IMR-90 (cell line): ENCODE data around the gene HS2ST1. TPM values are rescaled to one million over a fixed set of nuclear protein-coding genes. Genes with fewer than 3 reads are reported as not detected.
A peak's percentile ranks its signal among the peaks of the same experiment; 100 is the strongest.

Source experiments
- ATAC-seq: fragments of 200-7000 bp; cut with Tn5 transposase; 2 replicates; pipeline ENCODE4 v1.9.1; 2020; ENCODE audit warnings: low read depth, mild to moderate bottlenecking, moderate library complexity
- BruUV-seq: library from RNA; stranded (reverse); fragments of 400-500 nt; replicated peaks from 2 replicates; lab custom pipeline; 2021; lab: Mats Ljungman, UMichigan
- CTCF ChIA-PET: fragments of 300-600 bp; formaldehyde crosslinking; extraction: SDS; loops from one replicate; lab custom pipeline; 2021; ENCODE audit warnings: antibody characterized with exemption; lab: Yijun Ruan, JAX
- POLR2A ChIA-PET: fragments of 300-600 bp; sonication (Branson Sonifier 250); formaldehyde crosslinking; loops from one replicate; lab custom pipeline; 2022; ENCODE audit warnings: antibody characterized with exemption; ENCODE audit not compliant: unreplicated experiment; lab: Charles Lee
- DNase-seq: peaks from one replicate; pipeline ENCODE4 v3.0.0; 2013
- H2AFZ ChIP-seq: replicated peaks from 2 replicates; pipeline ENCODE3; 2013; ENCODE audit warnings: low read length, mild to moderate bottlenecking; ENCODE audit not compliant: poor library complexity
- H2AK5ac ChIP-seq: 2 replicates; pipeline ENCODE4 v1.6.1; 2013; ENCODE audit warnings: low read depth, low read length, inconsistent platforms
- H2AK9ac ChIP-seq: replicated peaks from 2 replicates; pipeline ENCODE3; 2013; ENCODE audit warnings: mild to moderate bottlenecking, low read depth, low read length, moderate library complexity; ENCODE audit not compliant: poor library complexity
- H2BK120ac ChIP-seq: 2 replicates; pipeline ENCODE4 v1.6.1; 2013; ENCODE audit warnings: low read depth, low read length, inconsistent platforms
- H2BK15ac ChIP-seq: 3 replicates; pipeline ENCODE4 v1.6.1; 2013; ENCODE audit warnings: low read depth, low read length, inconsistent platforms
- H2BK20ac ChIP-seq: 2 replicates; pipeline ENCODE4 v1.6.1; 2013; ENCODE audit warnings: low read depth, mild to moderate bottlenecking, inconsistent platforms, low read length, moderate library complexity
- H2BK5ac ChIP-seq: 2 replicates; pipeline ENCODE4 v1.6.1; 2013; ENCODE audit warnings: mild to moderate bottlenecking, low read depth, low read length, inconsistent platforms; ENCODE audit not compliant: poor library complexity, severe bottlenecking
- H3K14ac ChIP-seq: replicated peaks from 2 replicates; pipeline ENCODE4 v1.6.1; 2013; ENCODE audit warnings: low read depth, low read length, inconsistent platforms
- H3K18ac ChIP-seq: 2 replicates; pipeline ENCODE4 v1.6.1; 2013; ENCODE audit warnings: low read depth, low read length, control low read depth
- H3K23ac ChIP-seq: 2 replicates; pipeline ENCODE4 v1.6.1; 2013; ENCODE audit warnings: low read depth, low read length, inconsistent platforms
- H3K27ac ChIP-seq: 2 replicates; pipeline ENCODE4 v1.5.1; 2013; ENCODE audit warnings: mild to moderate bottlenecking, control low read depth, low read length; ENCODE audit not compliant: insufficient read depth
- H3K27me3 ChIP-seq: 2 replicates; pipeline ENCODE4 v1.6.1; 2013; ENCODE audit warnings: low read length; ENCODE audit not compliant: control insufficient read depth, insufficient read depth
- H3K36me3 ChIP-seq: 2 replicates; pipeline ENCODE4 v1.6.1; 2013; ENCODE audit warnings: low read length, mixed read lengths; ENCODE audit not compliant: control insufficient read depth, insufficient read depth
- H3K4ac ChIP-seq: 2 replicates; pipeline ENCODE4 v1.6.1; 2013; ENCODE audit warnings: low read depth, low read length, inconsistent platforms
- H3K4me1 ChIP-seq: 2 replicates; pipeline ENCODE4 v1.6.1; 2013; ENCODE audit warnings: low read length, mixed read lengths; ENCODE audit not compliant: control insufficient read depth, insufficient read depth
- H3K4me2 ChIP-seq: 2 replicates; pipeline ENCODE4 v1.6.1; 2013; ENCODE audit warnings: low read depth, mild to moderate bottlenecking, control low read depth, low read length, moderate library complexity
- H3K4me3 ChIP-seq: 2 replicates; pipeline ENCODE4 v1.5.1; 2013; ENCODE audit warnings: low read depth, mild to moderate bottlenecking, control low read depth, low read length, moderate library complexity; ENCODE audit not compliant: insufficient read depth
- H3K56ac ChIP-seq: 2 replicates; pipeline ENCODE4 v1.6.1; 2013; ENCODE audit warnings: low read length, inconsistent platforms; ENCODE audit not compliant: insufficient read depth; ENCODE audit errors: extremely low read depth
- H3K79me1 ChIP-seq, 2 experiments: 2 replicates each; pipeline ENCODE4 v1.6.1; 2013; ENCODE audit warnings: low read length in 2 of 2, inconsistent platforms in 1 of 2, low read depth in 1 of 2
- H3K9ac ChIP-seq: 2 replicates; pipeline ENCODE4 v1.6.1; 2013; ENCODE audit warnings: low read depth, low read length, control low read depth
- H3K9me1 ChIP-seq: 2 replicates; pipeline ENCODE4 v1.6.1; 2013; ENCODE audit warnings: low read length, inconsistent platforms; ENCODE audit not compliant: insufficient read depth
- H3K9me3 ChIP-seq: 2 replicates; pipeline ENCODE4 v1.6.1; 2013; ENCODE audit warnings: low read length; ENCODE audit not compliant: control insufficient read depth, insufficient read depth
- H4K20me1 ChIP-seq: 2 replicates; pipeline ENCODE4 v1.6.1; 2013; ENCODE audit warnings: low read length, inconsistent platforms; ENCODE audit not compliant: insufficient read depth
- H4K5ac ChIP-seq: 2 replicates; pipeline ENCODE4 v1.6.1; 2013; ENCODE audit warnings: mild to moderate bottlenecking, low read depth, low read length, control low read depth
- H4K8ac ChIP-seq, 2 experiments: 2 replicates each; pipeline ENCODE4 v1.6.1; 2013; ENCODE audit warnings: low read depth in 2 of 2, low read length in 2 of 2, control low read depth in 1 of 2, inconsistent platforms in 1 of 2
- H4K91ac ChIP-seq: 2 replicates; pipeline ENCODE4 v1.6.1; 2013; ENCODE audit warnings: low read depth, low read length, inconsistent platforms; ENCODE audit not compliant: insufficient read depth
- CEBPB ChIP-seq: IDR thresholded peaks from 2 replicates; pipeline ENCODE4 v1.6.1; 2012; ENCODE audit warnings: low read depth, low read length, improper control_type of control experiment
- RAD21 ChIP-seq: IDR thresholded peaks from 2 replicates; pipeline ENCODE4 v1.6.1; 2012; ENCODE audit warnings: low read length, improper control_type of control experiment
- SMC3 ChIP-seq: fragments of 150-350 bp; IDR thresholded peaks from 2 replicates; pipeline ENCODE4 v1.6.1; 2016; ENCODE audit warnings: low read depth, mild to moderate bottlenecking, antibody characterized with exemption, low read length, moderate library complexity
- WGBS, 2 experiments: methylation state at CpG; one replicate each; pipeline versions ENCODE4 v1.1.5 to v1.1.7; 2013; ENCODE audit warnings: missing lambda C conversion rate in 2 of 2; ENCODE audit not compliant: insufficient read length in 1 of 2; ENCODE audit errors: extremely low coverage in 2 of 2; 5-methylcytosine and 5-hydroxymethylcytosine counted together
- dilution Hi-C: fragments of 300-500 bp; cut with HindIII; formaldehyde crosslinking; loops from one replicate; pipeline ENCODE4 v1.14.3; 2018; ENCODE audit warnings: low sequenced_read_pairs; ENCODE audit not compliant: unreplicated experiment
- in situ Hi-C: fragments of 300-500 bp; cut with MboI; formaldehyde crosslinking; loops from 3 replicates; pipeline ENCODE4 v1.14.3; 2019; ENCODE audit warnings: low sequenced_read_pairs, inconsistent platforms, mixed read lengths
- intact Hi-C: fragments of 100-400 bp; cut with micrococcal nuclease; formaldehyde crosslinking; loops from 2 replicates; pipeline ENCODE4 v1.10.0; 2022
- polyA plus RNA-seq, 3 experiments: library from polyadenylated mRNA; depleted of rRNA; stranded (reverse); fragments of >200 nt; gene quantifications; 2 replicates each; pipeline ENCODE4 v1.2.3, GENCODE V29; 2012; ENCODE audit warnings: low replicate concordance in 1 of 3
- total RNA-seq: library from RNA; depleted of rRNA; stranded (reverse); fragments of >200 nt; gene quantifications from 2 replicates; pipeline ENCODE4 v1.2.3, GENCODE V29; 2012
- TF ChIP-seq, protein P1 (sequence below): conservative IDR thresholded peaks from 2 replicates; pipeline ENCODE4 v1.5.1; 2012; ENCODE audit warnings: mild to moderate bottlenecking, low read depth, low read length, improper control_type of control experiment

The HS2ST1 gene
- total and polyA plus RNA-seq, 2 of the 4 experiments (the other 2 are of a cell fraction) = 7.8 to 13.1 TPM

GRCh38 chr1:86965012-86965826 lies 50.8 kb downstream of the HS2ST1 start:
- no CpG with 5 or more reads among the region's 2 CpGs for WGBS, 2 experiments
- no peak overlapping the region for H3K23ac ChIP-seq
- peak overlapping the region; percentile 65 for H2AK9ac ChIP-seq
- ChIA-PET POLR2A (no interaction called here), CTCF (interaction anchor here (0.7 to 1.2 kb wide), 7 partner anchors 10 to 234 kb away, joined by 3 to 6 read pairs (median 3); no protein-coding TSS in a partner anchor)
- H4K91ac ChIP-seq = no peak overlapping the region
- H3K36me3 ChIP-seq = no peaks in the 10 kb centered on the region
- no peak overlapping the region for H2BK15ac ChIP-seq
- no peaks in the 10 kb centered on the region for H3K9me3 ChIP-seq
- H3K14ac ChIP-seq = no peak overlapping the region
- H4K8ac ChIP-seq = no peak overlapping the region
- DNase-seq (peak; percentile 54), ATAC-seq (peak; percentile 85)
- dilution Hi-C loops (no loop called here), intact Hi-C loops (loop anchor here (1.0 to 10.0 kb wide), 8 partner anchors 50 to 583 kb away; partner anchors contain the start of genes HS2ST1, SELENOF and SH3GLB1), in situ Hi-C loops (loop anchor here (25.0 kb wide), 1 partner anchor 578 kb away; the partner anchor contains the start of gene ODF2L)
- no peak overlapping the region for H2BK20ac ChIP-seq
- no peak overlapping the region for H2BK5ac ChIP-seq
- no peak overlapping the region for H3K4me3 ChIP-seq
- H3K56ac ChIP-seq = no peak overlapping the region
- no peak overlapping the region for H4K5ac ChIP-seq
- H4K20me1 ChIP-seq = no peaks in the 10 kb centered on the region
- H2BK120ac ChIP-seq = no peak overlapping the region
- TF ChIP-seq CEBPB = no peak
- peak; percentile 82 for TF ChIP-seq SMC3
- peak; percentile 82 for TF ChIP-seq RAD21
- TF ChIP-seq, protein P1, sequence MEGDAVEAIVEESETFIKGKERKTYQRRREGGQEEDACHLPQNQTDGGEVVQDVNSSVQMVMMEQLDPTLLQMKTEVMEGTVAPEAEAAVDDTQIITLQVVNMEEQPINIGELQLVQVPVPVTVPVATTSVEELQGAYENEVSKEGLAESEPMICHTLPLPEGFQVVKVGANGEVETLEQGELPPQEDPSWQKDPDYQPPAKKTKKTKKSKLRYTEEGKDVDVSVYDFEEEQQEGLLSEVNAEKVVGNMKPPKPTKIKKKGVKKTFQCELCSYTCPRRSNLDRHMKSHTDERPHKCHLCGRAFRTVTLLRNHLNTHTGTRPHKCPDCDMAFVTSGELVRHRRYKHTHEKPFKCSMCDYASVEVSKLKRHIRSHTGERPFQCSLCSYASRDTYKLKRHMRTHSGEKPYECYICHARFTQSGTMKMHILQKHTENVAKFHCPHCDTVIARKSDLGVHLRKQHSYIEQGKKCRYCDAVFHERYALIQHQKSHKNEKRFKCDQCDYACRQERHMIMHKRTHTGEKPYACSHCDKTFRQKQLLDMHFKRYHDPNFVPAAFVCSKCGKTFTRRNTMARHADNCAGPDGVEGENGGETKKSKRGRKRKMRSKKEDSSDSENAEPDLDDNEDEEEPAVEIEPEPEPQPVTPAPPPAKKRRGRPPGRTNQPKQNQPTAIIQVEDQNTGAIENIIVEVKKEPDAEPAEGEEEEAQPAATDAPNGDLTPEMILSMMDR = peak; percentile 84
- no peak overlapping the region for H3K4ac ChIP-seq
- H3K27ac ChIP-seq = no peak overlapping the region
- peaks cover 0 to 12% of the 10 kb centered on the region in 2 experiments; a peak in 2 of 4 replicates for H3K79me1 ChIP-seq
- H3K9me1 ChIP-seq = no peaks in the 10 kb centered on the region
- H2AFZ ChIP-seq = no peak overlapping the region
- H3K4me2 ChIP-seq = no peak overlapping the region
- no peaks in the 10 kb centered on the region for H3K27me3 ChIP-seq
- no peak overlapping the region for H3K18ac ChIP-seq
- BruUV-seq = no TSS peak
- H3K4me1 ChIP-seq = no peaks in the 10 kb centered on the region
- no peak overlapping the region for H2AK5ac ChIP-seq
- no peak overlapping the region for H3K9ac ChIP-seq
